NCI-H1436 treated with DMSO at 0.1 percent for 48 hours (cell line): ENCODE data around the gene TIAM2.
"Not testable (repeated sequence)": the region's sequence is repeated elsewhere in the genome, so short reads cannot be mapped to it uniquely, and the experiment has no call there.

Source experiments
- DNase-seq: peaks from one replicate; lab custom pipeline; 2025; lab: John Stamatoyannopoulos, UW

Gene TIAM2

DNA sequence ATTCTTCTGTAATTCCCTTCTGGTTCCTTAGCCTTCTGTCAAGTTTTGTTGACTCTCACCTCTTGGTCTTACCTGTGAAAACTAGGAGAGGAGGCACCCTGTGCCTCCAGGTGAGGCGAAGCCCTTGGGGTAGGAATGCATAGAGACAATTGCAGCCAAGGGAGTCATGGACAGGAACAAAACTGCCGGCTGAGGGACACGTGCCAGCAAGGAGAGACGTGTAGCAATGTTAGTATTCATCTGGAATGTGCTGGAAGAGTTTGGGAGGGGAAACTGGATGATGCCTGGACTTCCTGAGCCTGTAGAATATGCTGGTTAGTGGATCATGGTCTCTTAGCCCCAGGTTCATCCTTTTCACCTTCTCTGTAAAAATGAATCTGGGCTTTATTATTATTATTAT is 3.9 kb upstream of the TIAM2 start:
- DNase-seq, result no peak

DNA sequence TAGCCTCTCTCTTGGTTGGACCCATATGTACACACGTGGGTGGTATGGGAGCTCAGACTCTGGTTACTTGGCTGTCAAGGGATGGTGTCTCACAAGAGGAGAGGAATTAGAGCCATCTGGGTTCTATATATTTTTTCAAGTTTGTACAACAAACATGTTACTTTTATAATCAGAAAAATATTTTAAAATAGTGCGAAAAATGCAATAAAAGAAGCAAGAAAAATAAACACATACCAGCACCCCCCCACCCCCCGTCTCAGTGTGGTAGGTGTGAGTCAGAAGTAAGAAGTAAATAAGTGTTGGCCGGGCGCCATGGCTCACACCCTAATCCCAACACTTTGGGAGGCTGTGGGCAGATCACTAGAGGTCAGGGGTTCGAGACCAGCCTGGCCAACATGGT is 2.1 kb upstream of the TIAM2 start:
- no peak for DNase-seq

GRCh38 chr6:154993710-154994109 is 1.4 kb upstream of the TIAM2 start:
- no peak for DNase-seq

GRCh38 chr6:154994836-154995253 is 270 bp upstream of the TIAM2 start:
- DNase-seq, result no peak

DNA sequence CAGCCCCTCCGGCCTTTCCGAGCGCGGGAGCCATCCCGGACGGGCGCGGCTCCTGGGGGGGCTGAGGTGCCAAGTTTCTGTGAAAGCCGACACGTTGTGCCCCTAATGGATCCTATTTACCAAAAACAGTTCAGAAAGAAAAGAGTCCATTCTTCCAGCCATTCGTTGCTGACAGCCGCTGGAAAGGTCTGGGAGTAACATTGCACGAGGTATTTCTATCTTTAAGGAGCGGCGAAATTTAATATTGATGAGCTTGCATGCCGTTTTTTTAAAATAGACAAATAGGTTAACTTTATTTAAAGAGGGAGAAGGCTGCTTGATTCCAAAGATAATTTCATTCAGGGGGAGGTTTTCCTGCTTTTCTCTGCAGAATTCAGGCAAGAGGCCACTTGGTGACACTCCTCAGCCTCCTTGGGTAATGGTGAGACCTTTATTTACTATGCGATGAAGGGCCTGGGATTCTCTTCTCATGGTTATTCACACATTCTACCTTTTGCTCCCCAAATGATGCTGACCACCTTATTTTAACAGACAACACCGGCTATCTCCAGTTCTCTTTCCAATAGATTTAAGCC is 988 bp downstream of the TIAM2 start:
- no peak for DNase-seq

DNA sequence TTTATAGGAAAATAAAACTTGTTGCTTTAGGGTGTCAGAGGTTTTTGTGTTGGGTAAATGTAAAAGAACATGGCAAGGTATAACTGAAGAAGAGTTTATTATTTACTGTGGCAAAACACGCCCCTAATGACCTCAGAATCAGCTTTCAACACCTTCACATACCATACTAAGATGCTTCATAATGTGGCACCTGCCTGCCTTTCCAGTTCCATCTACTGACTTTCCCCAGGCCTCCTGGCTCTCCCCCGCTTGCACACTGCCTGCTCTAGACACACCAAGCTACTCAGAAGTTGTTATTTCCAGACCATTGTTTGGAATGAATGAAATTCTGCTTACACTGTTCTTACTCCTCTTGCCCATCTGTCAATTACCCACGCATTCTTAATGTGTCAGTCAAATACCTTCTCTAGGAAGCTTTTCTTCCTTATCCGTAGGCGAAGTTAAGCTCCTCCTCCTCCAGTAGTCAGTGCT is 1.8 kb downstream of the TIAM2 start:
- DNase-seq, result no peak

DNA sequence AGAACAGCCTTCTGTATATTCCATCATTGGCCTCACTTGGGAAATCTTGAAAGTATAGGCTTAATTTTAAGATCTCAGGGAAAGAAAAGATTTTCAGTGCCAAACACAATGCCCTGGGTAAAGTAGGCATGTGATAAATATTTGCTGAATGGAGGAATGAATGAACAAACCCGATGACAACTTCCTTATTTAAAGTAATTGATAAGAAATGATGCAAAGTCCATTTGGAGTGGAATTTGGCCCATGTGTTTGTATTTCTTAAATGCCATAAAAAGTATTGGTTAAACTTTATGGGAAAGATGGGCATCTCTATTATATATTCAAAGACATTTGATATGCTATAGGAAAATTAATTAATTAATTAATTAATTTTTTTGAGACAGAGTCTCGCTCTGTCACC is 3.7 kb downstream of the TIAM2 start:
- no peak for DNase-seq

- DNase-seq, result no peak
Observed at GRCh38 chr6:155001482-155001881, 6.4 kb downstream of the TIAM2 start.

- DNase-seq, result no peak
Observed at GRCh38 chr6:155001934-155002333, 6.8 kb downstream of the TIAM2 start.

DNA sequence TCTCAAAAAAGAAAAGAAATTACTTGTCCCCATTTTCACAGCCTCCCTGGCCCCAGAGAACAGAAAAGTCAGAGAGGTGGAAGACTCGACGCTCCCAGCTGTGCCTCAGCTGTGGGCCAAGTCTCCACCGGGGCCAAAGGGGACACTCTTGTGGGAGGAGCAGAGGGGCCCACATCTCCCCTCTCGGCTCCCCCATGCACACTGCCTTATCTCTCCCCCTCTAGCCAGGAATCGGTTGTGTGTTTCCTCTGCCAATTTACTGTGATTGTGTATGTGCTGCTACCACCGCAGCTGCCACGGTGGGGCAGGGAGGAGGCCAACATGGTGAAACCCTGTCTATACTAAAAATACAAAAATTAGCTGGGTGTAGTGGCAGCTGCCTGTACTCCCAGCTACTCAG is 8.4 kb downstream of the TIAM2 start:
- DNase-seq, result no peak

GRCh38 chr6:155004017-155004416 is 8.9 kb downstream of the TIAM2 start:
- no peak for DNase-seq

DNA sequence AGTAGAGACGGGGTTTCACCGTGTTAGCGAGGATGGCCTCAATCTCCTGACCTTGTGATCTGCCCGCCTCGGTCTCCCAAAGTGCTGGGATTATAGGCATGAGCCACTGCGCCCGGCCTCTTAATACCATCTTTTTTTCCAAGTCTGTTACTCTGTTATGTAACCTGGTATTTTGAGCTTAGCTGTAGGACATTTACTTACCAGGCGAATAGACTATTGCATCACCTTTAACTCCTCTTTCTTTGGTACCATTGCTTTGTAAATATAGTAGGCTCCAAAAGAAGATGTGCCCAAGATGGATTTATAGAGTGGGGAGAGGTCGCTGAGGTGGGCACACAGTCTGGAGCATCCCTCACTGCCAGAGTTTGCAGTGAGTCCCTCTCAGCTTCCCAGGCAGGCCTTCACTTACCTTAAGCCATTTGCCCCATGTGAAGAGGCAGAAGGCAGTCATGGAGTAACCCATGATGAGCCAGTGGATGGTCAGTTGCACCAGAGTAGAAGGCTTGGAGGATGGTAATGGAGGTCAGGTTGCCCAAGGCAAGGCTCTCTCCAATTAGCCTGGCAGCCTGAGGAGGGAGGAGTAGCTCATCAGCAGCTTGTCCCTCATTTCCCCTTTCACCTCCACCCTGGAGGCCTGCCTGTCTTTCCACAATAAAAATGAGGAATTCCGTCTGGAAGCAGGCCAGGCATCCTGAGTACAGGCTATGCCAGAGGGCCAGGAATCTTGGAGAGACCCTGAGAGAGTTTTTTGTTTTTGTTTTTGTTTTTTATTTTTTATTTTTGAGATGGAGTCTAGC is 9.7 kb downstream of the TIAM2 start:
- no peak for DNase-seq

- DNase-seq, result no peak
Observed at GRCh38 chr6:155008625-155009024, 13.5 kb downstream of the TIAM2 start.

DNA sequence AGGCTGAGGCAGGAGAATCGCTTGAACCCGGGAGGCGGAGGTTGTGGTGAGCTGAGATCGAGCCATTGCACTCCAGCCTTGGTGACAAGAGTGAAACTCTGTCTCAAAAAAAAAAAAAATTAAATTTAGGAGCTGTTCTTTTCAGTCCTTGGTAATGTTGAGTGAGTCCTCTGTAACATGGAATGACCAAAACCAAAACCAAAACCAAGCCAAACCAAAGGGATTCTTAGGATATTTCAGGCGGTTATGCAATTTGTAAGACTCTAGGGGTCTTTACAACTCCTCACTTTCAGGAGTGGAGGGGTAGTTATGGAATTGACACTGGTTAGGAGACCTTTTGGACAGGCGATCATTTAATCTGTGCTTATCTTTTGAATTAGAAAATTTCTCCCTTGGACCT is 15.8 kb downstream of the TIAM2 start:
- DNase-seq, result no peak

DNA sequence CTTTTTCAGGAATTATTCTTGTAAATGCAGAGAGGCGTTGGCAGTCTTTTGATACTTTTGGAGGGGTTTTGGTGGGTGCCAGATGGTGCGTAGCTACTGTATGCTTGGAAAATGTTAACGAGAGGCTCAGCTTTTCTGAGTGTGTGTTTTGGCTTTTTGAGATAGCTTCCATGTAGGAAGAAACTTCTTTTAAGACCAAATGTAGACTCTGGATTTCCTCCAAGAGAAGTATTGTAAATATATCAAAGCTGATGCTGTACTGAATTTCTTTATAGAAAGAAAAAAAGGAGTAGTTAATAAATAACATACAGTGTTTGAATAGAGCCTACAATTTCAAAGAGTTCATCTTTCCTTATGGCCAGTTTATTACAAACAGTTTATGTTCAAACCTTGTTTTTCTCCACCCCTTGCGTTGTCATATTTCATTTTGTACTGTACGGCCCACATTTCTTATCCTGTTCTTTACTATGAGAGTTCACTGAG is 16.7 kb downstream of the TIAM2 start:
- no peak for DNase-seq

- DNase-seq, result no peak
Observed at GRCh38 chr6:155013457-155013876, 18.4 kb downstream of the TIAM2 start.

DNA sequence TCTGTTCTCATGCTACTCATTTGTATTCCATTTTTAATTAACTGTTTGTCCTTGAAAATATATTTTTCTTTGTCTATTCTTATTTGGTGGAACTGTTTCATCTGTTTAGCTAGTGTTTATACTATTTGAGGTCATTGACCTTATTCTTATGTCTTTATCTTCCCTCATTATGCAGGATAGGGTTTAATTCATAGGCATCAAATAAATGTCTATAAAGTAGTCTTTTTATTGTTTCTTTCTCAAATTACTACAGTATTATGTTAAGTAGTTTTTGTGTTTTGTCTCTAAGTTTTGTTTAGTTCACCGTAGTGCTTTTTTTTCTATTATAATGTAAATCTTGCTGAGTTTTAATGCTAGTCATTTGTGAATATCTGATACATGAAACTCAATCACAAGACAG is 19.0 kb downstream of the TIAM2 start:
- DNase-seq, result no peak

DNA sequence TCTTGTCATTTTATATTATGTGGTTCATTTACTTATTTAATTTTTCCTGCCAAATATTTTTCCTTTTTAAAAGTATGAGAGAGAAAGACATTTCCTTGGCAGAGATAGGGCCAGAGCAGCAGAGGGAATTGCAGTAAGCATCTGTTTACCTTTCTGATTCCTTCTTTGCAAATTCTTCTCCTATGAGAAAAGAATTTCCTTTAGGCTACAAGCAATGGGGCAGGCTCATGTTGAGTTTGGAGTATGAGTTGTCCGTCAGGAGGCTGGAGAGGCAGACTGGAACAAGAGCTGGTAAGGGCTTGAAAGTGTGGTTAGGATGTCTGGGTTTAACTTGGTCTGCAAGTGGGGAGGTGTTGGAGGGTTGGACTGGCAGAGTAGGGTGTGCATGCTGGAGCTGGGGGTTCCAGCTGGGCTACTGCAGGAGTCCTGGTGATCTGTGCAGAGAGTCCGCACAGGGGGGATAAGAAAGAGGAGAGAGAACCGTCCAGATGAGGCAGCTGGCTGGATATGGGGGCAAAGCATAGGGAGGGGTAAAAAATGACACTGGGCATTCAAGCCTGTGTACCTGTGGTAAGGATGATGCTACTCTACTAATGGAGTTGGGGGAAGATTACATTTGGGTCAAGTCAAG is 19.7 kb downstream of the TIAM2 start:
- DNase-seq, result no peak

GRCh38 chr6:155018415-155018814 is 23.3 kb downstream of the TIAM2 start:
- not testable (repeated sequence) for DNase-seq

- DNase-seq, result no peak
Observed at GRCh38 chr6:155021680-155022079, 26.6 kb downstream of the TIAM2 start.

DNA sequence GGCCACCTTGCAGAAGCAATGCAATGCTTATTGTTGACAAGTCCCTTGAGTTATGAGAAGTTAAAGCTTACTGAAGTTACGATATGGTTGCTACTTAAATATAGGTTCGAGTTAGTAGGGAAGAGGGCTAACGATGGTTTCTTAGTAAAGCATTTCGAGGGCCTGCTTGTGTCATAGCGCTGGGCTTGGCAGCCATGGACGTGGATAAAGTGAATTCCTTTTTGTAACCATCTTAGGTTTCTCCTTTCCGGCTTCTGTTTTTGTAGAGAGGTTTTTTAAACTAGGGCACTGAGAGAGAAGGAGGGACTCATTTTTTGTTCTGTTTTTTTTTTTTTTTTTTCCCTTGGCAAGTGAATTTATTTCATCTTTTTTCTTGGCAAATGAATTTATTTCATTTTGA is 27.6 kb downstream of the TIAM2 start:
- DNase-seq, result no peak

- DNase-seq, result no peak
Observed at GRCh38 chr6:155023717-155024116, 28.6 kb downstream of the TIAM2 start.

DNA sequence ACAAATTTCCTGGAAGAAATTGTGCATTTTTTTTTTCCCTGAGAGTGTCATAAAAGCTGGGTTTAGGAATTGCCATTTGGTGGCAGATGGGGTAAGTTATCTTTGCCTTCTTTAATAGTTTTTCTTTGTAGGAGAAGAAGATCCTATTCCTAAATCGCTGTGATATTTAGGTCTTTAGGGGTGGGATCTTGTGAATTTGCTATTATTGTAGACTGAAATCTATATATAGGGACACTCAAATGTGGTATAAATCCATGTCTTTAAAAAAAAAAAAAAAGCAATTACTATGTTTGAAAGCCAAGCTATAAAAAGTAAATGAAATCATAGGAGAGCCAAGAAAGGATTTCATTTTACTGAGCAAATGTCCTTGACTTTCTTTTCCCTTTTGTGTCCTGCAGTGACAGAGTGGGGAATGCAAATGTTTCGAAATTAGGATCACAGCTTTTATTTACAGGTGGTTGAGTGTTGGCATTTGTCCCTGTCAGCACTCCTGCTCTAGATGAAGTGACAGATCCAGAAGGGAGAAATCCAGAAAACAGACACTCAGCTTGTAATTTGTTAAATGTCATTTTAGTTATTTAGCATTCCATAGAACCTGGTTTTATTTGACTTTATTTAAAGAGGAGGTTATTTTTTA is 29.4 kb downstream of the TIAM2 start:
- no peak for DNase-seq
